Measurements from ENCODE around the gene CD59.

CD59 gene

DNA sequence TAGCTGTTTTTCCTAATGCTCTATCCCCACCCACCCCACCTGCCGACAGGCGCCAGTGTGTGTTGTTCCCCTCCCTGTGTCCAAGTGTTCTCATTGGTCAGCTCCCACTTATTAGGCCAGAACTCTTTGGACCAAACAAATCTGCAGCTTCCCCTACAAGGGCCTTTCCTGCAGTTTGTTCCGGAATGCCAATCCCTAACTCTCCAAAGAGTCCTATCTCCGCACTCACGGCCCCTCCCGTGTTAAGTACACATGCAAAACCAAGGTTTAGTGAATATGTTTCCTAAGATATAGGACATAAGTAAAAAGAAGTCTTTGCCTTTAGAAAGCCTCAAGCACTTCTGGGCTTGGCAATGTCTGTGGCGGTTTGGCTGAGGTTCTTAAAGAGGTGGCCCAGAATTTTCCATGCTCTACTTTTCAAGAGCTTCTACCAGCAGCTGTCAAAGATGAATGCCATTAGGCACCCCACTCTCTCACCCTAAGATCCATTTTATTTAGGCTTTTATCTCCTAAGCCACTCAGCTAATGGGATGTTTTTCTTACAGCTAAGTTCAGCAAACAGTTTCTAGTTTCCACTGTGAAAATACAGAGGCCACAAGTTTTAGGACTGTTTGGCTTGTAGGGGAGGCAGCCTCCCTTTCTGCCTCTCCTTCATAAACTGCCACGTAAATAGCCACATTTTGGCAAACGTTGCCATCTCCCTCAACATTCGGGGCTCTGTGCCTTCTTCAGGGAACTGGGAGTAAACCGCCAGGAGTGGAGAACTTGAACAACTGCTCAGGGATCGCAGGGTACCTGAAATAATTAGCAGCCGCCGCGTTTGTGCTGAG lies 1.6 kb downstream of the CD59 start:
- TF ChIP-seq POLR2AphosphoS5 (IDR thresholded peaks at IDR 0.05; ENCODE audit: low read depth, low read length) = no peak

DNA sequence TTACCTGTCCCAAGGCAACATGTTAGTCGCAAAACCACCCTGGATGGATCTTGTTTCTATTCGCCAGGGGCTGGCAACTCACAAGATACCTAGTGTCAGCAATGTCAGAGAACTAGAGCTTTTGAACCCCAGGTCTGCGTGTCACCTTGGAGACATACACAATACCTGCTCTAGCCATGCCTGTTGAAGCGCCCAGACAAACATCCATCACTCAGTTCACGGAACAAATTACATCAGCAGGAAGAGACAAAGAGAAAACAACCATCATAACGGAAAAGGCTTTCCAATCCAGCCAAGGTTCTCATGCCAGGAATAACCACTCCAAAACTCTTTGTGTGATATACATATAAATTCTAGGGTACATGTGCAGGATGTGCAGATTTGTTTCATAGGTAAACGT lies 2.2 kb downstream of the CD59 start:
- TF ChIP-seq FOXP2 (optimal IDR thresholded peaks at IDR 0.05; ENCODE audit: borderline replicate concordance, extremely low read depth, extremely low read length, insufficient read depth) (no peak), POLR2AphosphoS5 (IDR thresholded peaks at IDR 0.05; ENCODE audit: low read depth, low read length) (no peak), SIN3A (IDR thresholded peaks at IDR 0.05; ENCODE audit: borderline replicate concordance, insufficient read depth, low read length) (no peak), TAF1 (IDR thresholded peaks at IDR 0.05; ENCODE audit: borderline replicate concordance, insufficient read depth, low read length) (no peak)
- TF ChIP-seq, protein P1, sequence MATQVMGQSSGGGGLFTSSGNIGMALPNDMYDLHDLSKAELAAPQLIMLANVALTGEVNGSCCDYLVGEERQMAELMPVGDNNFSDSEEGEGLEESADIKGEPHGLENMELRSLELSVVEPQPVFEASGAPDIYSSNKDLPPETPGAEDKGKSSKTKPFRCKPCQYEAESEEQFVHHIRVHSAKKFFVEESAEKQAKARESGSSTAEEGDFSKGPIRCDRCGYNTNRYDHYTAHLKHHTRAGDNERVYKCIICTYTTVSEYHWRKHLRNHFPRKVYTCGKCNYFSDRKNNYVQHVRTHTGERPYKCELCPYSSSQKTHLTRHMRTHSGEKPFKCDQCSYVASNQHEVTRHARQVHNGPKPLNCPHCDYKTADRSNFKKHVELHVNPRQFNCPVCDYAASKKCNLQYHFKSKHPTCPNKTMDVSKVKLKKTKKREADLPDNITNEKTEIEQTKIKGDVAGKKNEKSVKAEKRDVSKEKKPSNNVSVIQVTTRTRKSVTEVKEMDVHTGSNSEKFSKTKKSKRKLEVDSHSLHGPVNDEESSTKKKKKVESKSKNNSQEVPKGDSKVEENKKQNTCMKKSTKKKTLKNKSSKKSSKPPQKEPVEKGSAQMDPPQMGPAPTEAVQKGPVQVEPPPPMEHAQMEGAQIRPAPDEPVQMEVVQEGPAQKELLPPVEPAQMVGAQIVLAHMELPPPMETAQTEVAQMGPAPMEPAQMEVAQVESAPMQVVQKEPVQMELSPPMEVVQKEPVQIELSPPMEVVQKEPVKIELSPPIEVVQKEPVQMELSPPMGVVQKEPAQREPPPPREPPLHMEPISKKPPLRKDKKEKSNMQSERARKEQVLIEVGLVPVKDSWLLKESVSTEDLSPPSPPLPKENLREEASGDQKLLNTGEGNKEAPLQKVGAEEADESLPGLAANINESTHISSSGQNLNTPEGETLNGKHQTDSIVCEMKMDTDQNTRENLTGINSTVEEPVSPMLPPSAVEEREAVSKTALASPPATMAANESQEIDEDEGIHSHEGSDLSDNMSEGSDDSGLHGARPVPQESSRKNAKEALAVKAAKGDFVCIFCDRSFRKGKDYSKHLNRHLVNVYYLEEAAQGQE (IDR thresholded peaks at IDR 0.05; ENCODE audit: insufficient read depth in 1 of 2, low read depth in 2 of 2, low read length in 2 of 2) = no peak

DNA sequence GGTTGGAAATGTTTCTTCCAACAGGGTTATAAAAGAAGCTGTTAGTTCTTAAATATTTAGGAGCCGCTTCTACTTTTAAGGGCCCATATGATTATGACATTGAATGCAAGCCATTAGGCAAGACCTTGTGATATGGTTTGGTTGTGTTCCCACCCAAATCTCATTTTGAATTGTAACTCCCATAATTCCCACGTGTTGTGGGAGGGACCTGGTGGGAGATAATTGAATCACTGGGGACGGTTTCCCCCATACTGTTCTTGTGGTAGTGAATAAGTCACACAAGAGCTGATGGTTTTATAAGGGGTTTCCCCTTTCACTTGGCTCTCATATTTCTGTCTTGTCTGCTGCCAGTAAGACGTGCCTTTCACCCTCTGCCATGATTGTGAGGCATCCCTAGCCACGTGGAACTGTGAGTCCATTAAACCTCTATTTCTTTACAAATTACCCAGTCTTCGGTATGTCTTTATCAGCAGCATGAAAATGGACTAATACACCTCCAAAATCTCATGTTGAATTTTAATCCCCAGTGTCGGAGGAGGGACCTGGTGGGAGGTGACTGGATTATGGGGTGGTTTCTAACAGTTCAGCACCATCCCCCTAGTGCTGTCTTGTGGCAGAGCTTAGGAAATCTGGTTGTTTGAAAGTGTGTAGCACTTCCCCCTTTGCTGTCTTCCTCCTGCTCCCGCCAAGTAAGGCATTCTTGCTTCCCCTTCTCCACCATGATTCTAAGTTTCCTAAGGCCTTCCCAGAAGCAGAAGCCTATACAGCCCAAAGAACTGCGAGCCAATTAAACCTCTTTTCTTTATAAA lies 4.3 kb downstream of the CD59 start:
- TF ChIP-seq SIN3A (IDR thresholded peaks at IDR 0.05; ENCODE audit: borderline replicate concordance, insufficient read depth, low read length) = no peak
- TF ChIP-seq, protein P1 (IDR thresholded peaks at IDR 0.05; ENCODE audit: insufficient read depth in 1 of 2, low read depth in 2 of 2, low read length in 2 of 2) = no peak
- TF ChIP-seq TAF1 (IDR thresholded peaks at IDR 0.05; ENCODE audit: borderline replicate concordance, insufficient read depth, low read length) = no peak
- no peak for TF ChIP-seq POLR2AphosphoS5 (IDR thresholded peaks at IDR 0.05; ENCODE audit: low read depth, low read length)
- no peak for TF ChIP-seq FOXP2 (optimal IDR thresholded peaks at IDR 0.05; ENCODE audit: borderline replicate concordance, extremely low read depth, extremely low read length, insufficient read depth)

DNA sequence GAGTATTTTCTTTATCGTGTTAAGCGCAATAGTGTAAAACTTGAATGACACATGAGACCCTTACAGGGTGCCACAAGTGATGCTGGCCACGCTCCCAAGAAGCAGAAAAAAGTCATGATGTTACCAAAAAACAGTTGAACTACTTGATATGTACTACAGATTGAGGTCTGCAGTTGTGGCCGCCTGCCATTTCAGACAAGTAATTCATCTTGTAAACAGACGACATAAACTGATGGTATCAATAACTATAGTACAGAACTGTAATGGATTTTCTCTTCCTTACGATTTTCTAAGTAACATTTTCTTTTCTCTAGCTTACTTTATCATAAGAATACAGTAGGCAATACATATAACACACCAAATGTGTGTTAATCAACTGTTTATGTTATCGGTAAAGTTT lies 5.5 kb downstream of the CD59 start:
- TF ChIP-seq POLR2AphosphoS5 (IDR thresholded peaks at IDR 0.05; ENCODE audit: low read depth, low read length) (no peak), FOXP2 (optimal IDR thresholded peaks at IDR 0.05; ENCODE audit: borderline replicate concordance, extremely low read depth, extremely low read length, insufficient read depth) (no peak)
- TF ChIP-seq, protein P1 (IDR thresholded peaks at IDR 0.05; ENCODE audit: insufficient read depth in 1 of 2, low read depth in 2 of 2, low read length in 2 of 2) = no peak

DNA sequence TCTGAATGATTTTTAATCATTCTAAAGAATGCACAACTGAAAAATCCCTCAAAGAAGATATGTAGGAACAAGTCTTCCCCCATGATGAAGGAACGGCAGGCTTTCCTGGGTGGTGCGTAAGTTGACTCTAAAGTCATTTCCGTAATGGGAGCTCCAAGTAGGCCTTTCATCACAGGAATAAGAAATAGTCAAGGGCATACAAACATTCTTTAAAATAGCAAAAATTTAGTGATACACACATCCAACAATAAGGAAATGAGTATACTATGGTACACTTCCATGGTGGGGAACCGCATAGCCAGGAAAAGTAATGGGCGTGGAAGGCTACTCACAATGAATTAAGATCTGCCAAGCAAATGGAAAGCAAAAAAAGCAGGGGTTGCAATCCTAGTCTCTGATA lies 10.7 kb downstream of the CD59 start:
- no peak for TF ChIP-seq SIN3A (IDR thresholded peaks at IDR 0.05; ENCODE audit: borderline replicate concordance, insufficient read depth, low read length)
- no peak for TF ChIP-seq FOXP2 (optimal IDR thresholded peaks at IDR 0.05; ENCODE audit: borderline replicate concordance, extremely low read depth, extremely low read length, insufficient read depth)
- no peak for TF ChIP-seq TAF1 (IDR thresholded peaks at IDR 0.05; ENCODE audit: borderline replicate concordance, insufficient read depth, low read length)
- TF ChIP-seq, protein P1 (IDR thresholded peaks at IDR 0.05; ENCODE audit: insufficient read depth in 1 of 2, low read depth in 2 of 2, low read length in 2 of 2) = no peak
- no peak for TF ChIP-seq POLR2AphosphoS5 (IDR thresholded peaks at IDR 0.05; ENCODE audit: low read depth, low read length)
